Measurements from ENCODE around the gene ARHGAP10. TPM values are rescaled to one million over a fixed set of nuclear protein-coding genes. Genes with fewer than 3 reads are reported as not detected.
"Not testable (repeated sequence)": the region's sequence is repeated elsewhere in the genome, so short reads cannot be mapped to it uniquely, and the experiment has no call there.

The ARHGAP10 gene
- total RNA-seq, 2 experiments from 2014 or later, result 5.8 to 6.1 TPM

DNA sequence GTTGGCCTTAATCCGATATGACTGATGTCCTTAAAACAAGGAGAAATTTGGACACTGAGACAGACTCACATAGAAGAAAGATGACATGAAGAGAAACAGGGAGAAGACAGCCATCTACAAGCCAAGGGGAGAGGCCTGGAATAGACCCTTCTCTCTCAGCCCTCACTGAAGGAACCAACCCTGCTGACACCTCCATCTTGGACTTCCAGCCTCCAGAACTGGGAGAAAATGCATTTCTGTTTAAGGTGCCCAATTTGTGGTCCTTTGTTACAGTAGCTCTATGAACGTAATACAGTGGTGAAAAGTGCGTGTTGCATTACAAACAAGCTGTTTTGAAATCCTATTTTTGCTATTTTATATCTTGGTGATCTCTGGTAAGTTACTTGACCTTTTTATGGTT lies 343.6 kb downstream of the ARHGAP10 start:
- H3K9me3 Mint-ChIP-seq, result peaks cover 29% of the 10 kb centered on the region
- H3K4me3 Mint-ChIP-seq, result no peak overlapping the region
- H3K27me3 Mint-ChIP-seq, result no peaks in the 10 kb centered on the region
- peaks cover 80% of the 10 kb centered on the region for H3K36me3 Mint-ChIP-seq
- DNase-seq, result no peak
- H3K27ac Mint-ChIP-seq, result no peak overlapping the region
- no peaks in the 10 kb centered on the region for H3K4me1 Mint-ChIP-seq

- H3K9me3 Mint-ChIP-seq, result peaks cover 29% of the 10 kb centered on the region
- H3K4me3 Mint-ChIP-seq, result no peak overlapping the region
- peaks cover 82% of the 10 kb centered on the region for H3K36me3 Mint-ChIP-seq
- H3K27me3 Mint-ChIP-seq, result no peaks in the 10 kb centered on the region
- no peaks in the 10 kb centered on the region for H3K4me1 Mint-ChIP-seq
- no peak for DNase-seq
- H3K27ac Mint-ChIP-seq, result no peak overlapping the region
Observed at GRCh38 chr4:148076964-148077363, 345.1 kb downstream of the ARHGAP10 start.

- no peak for DNase-seq
- Mint-ChIP-seq H3K9me3 (peaks cover 29% of the 10 kb centered on the region), H3K27me3 (no peaks in the 10 kb centered on the region), H3K36me3 (peaks cover 81% of the 10 kb centered on the region), H3K27ac (no peak overlapping the region), H3K4me1 (no peaks in the 10 kb centered on the region), H3K4me3 (no peak overlapping the region)
Observed at GRCh38 chr4:148077581-148077980, 345.7 kb downstream of the ARHGAP10 start.

DNA sequence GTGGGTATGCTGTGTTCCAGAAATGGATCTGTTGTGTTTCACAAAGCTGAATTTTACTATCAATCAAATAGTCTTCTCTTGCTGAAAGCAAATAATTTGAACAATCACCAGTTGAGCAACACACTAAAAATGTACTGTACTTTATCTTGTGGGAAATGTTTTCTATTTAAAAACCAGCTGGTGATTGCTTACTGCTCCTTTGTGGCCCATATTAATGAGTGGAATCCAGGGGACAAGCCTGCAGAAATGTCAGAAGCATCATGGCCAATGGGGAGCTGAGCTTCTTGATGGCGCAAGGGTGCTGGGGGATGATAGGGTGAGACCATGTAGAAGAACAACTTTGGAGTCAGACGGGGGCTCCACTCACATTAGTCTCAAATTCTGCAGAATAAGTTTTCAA lies 346.2 kb downstream of the ARHGAP10 start:
- Mint-ChIP-seq H3K27me3 (no peaks in the 10 kb centered on the region), H3K9me3 (peaks cover 29% of the 10 kb centered on the region), H3K36me3 (peaks cover 81% of the 10 kb centered on the region), H3K4me1 (no peaks in the 10 kb centered on the region), H3K27ac (no peak overlapping the region), H3K4me3 (no peak overlapping the region)
- DNase-seq, result no peak

DNA sequence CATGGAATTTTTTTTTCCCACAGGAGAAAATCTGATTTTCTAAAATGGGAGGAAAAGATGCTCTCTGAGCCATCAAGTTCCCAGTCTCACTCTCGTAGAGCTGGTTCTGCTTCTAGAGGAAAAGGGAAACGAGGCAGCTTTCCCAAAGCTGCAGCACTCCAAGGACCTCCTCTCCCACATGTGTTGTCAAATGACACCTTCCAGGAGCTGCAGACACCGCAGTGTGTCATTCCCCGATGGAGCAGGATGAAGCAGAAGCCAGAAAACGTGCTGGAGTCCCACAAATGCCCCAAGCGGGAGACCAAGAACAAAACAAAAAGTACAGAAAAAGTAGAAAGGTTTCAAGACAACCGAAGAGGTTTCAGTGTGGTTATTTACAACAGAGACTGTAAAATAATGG lies 348.1 kb downstream of the ARHGAP10 start:
- Mint-ChIP-seq H3K27ac (no peak overlapping the region), H3K4me3 (no peak overlapping the region), H3K27me3 (no peaks in the 10 kb centered on the region), H3K4me1 (peaks cover 3% of the 10 kb centered on the region), H3K9me3 (peaks cover 27% of the 10 kb centered on the region), H3K36me3 (peaks cover 79% of the 10 kb centered on the region)
- DNase-seq, result no peak

DNA sequence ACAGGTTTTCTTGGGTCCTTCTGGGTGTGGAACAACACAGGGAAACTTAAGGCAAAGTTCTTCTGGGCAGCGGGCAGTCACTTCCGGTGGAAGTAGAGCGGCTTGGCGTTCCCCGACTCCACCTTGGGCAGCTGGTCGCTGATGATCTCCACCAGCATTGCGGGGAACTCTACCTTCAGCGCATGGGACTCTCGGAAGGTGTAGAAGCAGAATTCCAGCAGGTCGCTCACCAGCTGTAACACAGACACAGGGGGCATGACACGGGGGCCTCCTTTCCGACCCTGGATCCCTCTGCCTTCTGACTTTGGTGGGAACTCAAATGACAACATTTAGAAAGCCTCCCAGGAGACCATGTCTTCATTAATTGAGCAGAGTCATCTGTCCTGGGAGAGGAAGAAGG lies 349.4 kb downstream of the ARHGAP10 start:
- DNase-seq, result no peak
- Mint-ChIP-seq H3K9me3 (peaks cover 26% of the 10 kb centered on the region), H3K27ac (no peak overlapping the region), H3K4me3 (no peak overlapping the region), H3K27me3 (no peaks in the 10 kb centered on the region), H3K36me3 (peaks cover 79% of the 10 kb centered on the region), H3K4me1 (peaks cover 5% of the 10 kb centered on the region)

- H3K27ac Mint-ChIP-seq, result no peak overlapping the region
- H3K4me1 Mint-ChIP-seq, result peaks cover 5% of the 10 kb centered on the region
- H3K27me3 Mint-ChIP-seq, result no peaks in the 10 kb centered on the region
- no peak overlapping the region for H3K4me3 Mint-ChIP-seq
- peaks cover 78% of the 10 kb centered on the region for H3K36me3 Mint-ChIP-seq
- H3K9me3 Mint-ChIP-seq, result peaks cover 27% of the 10 kb centered on the region
- DNase-seq, result no peak
Observed at GRCh38 chr4:148081745-148082144, 349.9 kb downstream of the ARHGAP10 start.

GRCh38 chr4:148083073-148083472 lies 351.2 kb downstream of the ARHGAP10 start:
- peaks cover 75% of the 10 kb centered on the region for H3K36me3 Mint-ChIP-seq
- H3K4me1 Mint-ChIP-seq, H3K4me3 Mint-ChIP-seq: not testable (repeated sequence)

GRCh38 chr4:148089624-148090023 lies 357.7 kb downstream of the ARHGAP10 start:
- no peaks in the 10 kb centered on the region for H3K27me3 Mint-ChIP-seq
- H3K27ac Mint-ChIP-seq, result no peak overlapping the region
- H3K9me3 Mint-ChIP-seq, result peaks cover 24% of the 10 kb centered on the region
- no peak for DNase-seq
- H3K4me1 Mint-ChIP-seq, result peaks cover 6% of the 10 kb centered on the region
- peaks cover 44% of the 10 kb centered on the region for H3K36me3 Mint-ChIP-seq
- H3K4me3 Mint-ChIP-seq, result no peak overlapping the region

More at GRCh38 chr4:148083073-148083472, 351.2 kb downstream of the ARHGAP10 start:
- H3K27ac Mint-ChIP-seq, H3K27me3 Mint-ChIP-seq, DNase-seq: not testable (repeated sequence)
- H3K9me3 Mint-ChIP-seq, result peaks cover 31% of the 10 kb centered on the region

DNA sequence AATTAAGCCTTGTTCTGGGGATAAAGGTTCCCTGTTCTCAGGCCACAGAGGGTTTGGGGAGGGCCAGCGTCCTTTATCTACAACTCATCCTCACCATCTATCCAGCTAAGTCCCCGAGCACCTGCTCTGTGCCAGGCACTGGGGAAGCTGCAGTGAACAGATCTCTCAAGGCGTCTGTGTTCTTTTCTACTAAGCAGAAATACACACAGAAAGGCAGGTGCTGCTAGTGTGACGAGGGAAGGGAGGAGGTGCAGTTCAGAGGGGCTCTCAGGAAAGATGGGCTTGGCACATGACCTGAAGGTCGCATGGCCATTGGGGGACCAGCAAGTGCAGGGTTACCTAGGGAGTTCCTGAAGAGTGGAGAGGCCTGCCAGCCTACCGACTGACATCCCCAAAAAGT lies 358.1 kb downstream of the ARHGAP10 start:
- no peak overlapping the region for H3K4me3 Mint-ChIP-seq
- peaks cover 7% of the 10 kb centered on the region for H3K4me1 Mint-ChIP-seq
- no peak for DNase-seq
- peaks cover 43% of the 10 kb centered on the region for H3K36me3 Mint-ChIP-seq
- no peak overlapping the region for H3K27ac Mint-ChIP-seq
- peaks cover 20% of the 10 kb centered on the region for H3K9me3 Mint-ChIP-seq
- H3K27me3 Mint-ChIP-seq, result no peaks in the 10 kb centered on the region

DNA sequence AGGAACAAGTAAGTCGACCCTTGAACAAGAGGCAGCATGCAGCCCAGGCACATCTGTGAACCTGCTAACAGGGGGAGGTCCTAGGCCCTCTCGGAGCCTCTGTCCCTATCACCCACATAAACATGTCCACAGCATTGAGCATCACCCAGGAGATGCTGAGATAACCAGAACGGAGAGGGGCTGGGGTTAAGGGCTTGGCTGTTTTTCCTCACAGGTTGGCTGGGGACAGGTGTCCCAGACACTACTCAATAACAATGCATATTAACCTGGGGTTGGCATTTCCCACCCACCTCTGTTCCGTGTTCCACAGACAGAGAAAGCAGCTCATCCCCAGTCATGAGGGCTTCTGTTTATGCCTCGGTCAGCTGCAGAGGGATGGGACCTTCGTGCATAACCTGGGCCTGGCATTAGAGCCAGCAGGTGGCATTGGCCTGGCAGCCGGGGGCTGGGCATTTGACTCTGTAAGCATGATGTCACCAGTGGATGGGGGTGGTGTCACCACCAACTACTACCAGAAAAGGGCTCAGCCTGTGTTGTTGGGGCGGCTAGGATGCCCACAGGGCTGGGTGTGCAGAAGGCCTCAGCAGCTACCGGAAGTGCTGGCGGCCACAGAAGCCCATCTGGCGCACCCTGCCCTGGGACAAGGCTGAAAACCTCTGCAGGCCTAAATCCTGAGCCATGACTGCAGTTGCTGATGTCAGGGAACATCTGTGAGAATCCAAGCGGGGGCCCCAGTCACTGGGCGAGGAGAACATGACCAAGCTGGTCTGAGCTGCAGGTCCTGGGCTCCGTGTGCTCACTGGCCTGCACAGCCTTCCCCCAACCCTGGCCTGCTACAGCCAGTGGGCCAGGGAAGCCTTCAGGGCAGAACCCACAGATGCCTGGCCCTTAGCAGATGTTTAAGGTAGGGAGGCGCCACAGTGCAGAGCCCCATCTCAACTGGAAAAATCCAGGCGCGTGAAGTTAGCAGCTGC lies 358.9 kb downstream of the ARHGAP10 start:
- Mint-ChIP-seq H3K36me3 (peaks cover 35% of the 10 kb centered on the region), H3K4me1 (peaks cover 6% of the 10 kb centered on the region), H3K4me3 (no peak overlapping the region), H3K27ac (no peak overlapping the region), H3K27me3 (no peaks in the 10 kb centered on the region), H3K9me3 (peaks cover 13% of the 10 kb centered on the region)
- DNase-seq, result no peak

DNA sequence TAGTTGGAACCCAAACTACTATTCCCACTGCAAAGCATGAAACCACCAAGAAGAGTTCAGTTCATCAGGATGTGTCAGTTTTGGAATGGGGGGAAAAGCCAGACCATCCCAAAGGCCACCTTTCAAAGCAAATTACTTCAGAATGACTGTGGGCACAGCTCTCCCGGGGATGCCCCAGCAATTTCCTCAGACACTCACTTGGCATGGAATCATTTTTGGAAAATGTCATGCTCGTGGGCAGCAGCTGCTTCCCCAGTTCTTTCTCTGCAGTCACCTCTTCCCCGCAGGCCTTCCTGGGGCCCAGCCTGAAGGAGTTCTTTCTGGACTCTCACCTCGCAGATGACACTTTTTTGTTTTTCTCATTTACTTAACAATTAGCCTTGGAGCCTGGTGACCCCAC lies 360.0 kb downstream of the ARHGAP10 start:
- H3K27ac Mint-ChIP-seq, result no peak overlapping the region
- peaks cover 6% of the 10 kb centered on the region for H3K9me3 Mint-ChIP-seq
- H3K36me3 Mint-ChIP-seq, result peaks cover 26% of the 10 kb centered on the region
- peaks cover 8% of the 10 kb centered on the region for H3K4me1 Mint-ChIP-seq
- no peaks in the 10 kb centered on the region for H3K27me3 Mint-ChIP-seq
- no peak overlapping the region for H3K4me3 Mint-ChIP-seq
- DNase-seq, result no peak

GRCh38 chr4:148092316-148093014 lies 360.6 kb downstream of the ARHGAP10 start:
- no peak overlapping the region for H3K4me3 Mint-ChIP-seq
- peaks cover 8% of the 10 kb centered on the region for H3K4me1 Mint-ChIP-seq
- H3K27me3 Mint-ChIP-seq, result no peaks in the 10 kb centered on the region
- H3K9me3 Mint-ChIP-seq, result peaks cover 2% of the 10 kb centered on the region
- DNase-seq, result no peak
- no peak overlapping the region for H3K27ac Mint-ChIP-seq
- peaks cover 22% of the 10 kb centered on the region for H3K36me3 Mint-ChIP-seq

DNA sequence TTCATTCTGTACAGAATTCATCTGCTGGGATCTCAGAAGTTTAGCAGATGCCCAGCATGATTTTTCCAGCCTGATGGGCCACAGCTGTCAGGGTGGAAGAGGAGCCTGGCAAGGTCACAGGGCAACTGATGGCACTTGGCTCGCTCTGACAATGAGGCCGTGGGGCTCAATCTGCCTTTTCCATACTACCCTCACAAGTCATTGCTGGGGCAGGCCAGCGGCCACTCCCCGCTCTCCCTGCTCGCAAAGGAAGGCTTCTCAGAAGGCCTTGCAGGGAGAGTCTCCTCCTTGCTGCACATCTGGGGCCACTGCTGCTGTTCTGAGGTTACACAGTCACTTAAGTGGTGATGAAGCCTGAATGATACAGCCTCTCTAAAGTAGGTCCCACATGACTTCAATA lies 361.2 kb downstream of the ARHGAP10 start:
- peaks cover 2% of the 10 kb centered on the region for H3K9me3 Mint-ChIP-seq
- H3K27me3 Mint-ChIP-seq, result no peaks in the 10 kb centered on the region
- peaks cover 20% of the 10 kb centered on the region for H3K36me3 Mint-ChIP-seq
- no peak for DNase-seq
- H3K27ac Mint-ChIP-seq, result no peak overlapping the region
- H3K4me3 Mint-ChIP-seq, result no peak overlapping the region
- H3K4me1 Mint-ChIP-seq, result peaks cover 4% of the 10 kb centered on the region

- H3K4me1 Mint-ChIP-seq, result peaks cover 4% of the 10 kb centered on the region
- no peak overlapping the region for H3K27ac Mint-ChIP-seq
- no peaks in the 10 kb centered on the region for H3K27me3 Mint-ChIP-seq
- peaks cover 19% of the 10 kb centered on the region for H3K36me3 Mint-ChIP-seq
- peaks cover 2% of the 10 kb centered on the region for H3K9me3 Mint-ChIP-seq
- DNase-seq, result no peak
- H3K4me3 Mint-ChIP-seq, result no peak overlapping the region
Observed at GRCh38 chr4:148094149-148094548, 362.3 kb downstream of the ARHGAP10 start.

Data from activated naive CD8-positive, alpha-beta T cell treated with anti-CD3 and anti-CD28 coated beads for 36 hours (primary cell).